Activated naive CD4-positive, alpha-beta T cell treated with anti-CD3 and anti-CD28 coated beads, Interleukin-2, amount 50 U/mL, for 24 hours (primary cell): ENCODE data around the gene MSMB.
"Not testable (repeated sequence)": the region's sequence is repeated elsewhere in the genome, so short reads cannot be mapped to it uniquely, and the experiment has no call there.

Source experiments
- H3K27ac Mint-ChIP-seq: one replicate; pipeline ENCODE4 v1.8.0; 2021; ENCODE audit warnings: mild to moderate bottlenecking, mixed read lengths
- H3K27me3 Mint-ChIP-seq: one replicate; pipeline ENCODE4 v1.8.0; 2021; ENCODE audit warnings: mixed read lengths
- H3K36me3 Mint-ChIP-seq: one replicate; pipeline ENCODE4 v1.8.0; 2021; ENCODE audit warnings: mixed read lengths
- H3K4me1 Mint-ChIP-seq: one replicate; pipeline ENCODE4 v1.8.0; 2021; ENCODE audit warnings: mixed read lengths
- H3K4me3 Mint-ChIP-seq: one replicate; pipeline ENCODE4 v1.8.0; 2021; ENCODE audit warnings: mild to moderate bottlenecking, mixed read lengths
- H3K9me3 Mint-ChIP-seq: one replicate; pipeline ENCODE4 v1.8.0; 2021; ENCODE audit warnings: mixed read lengths

MSMB gene

GRCh38 chr10:46077141-46077554 is 31.1 kb upstream of the MSMB start:
- Mint-ChIP-seq H3K36me3 (no peaks in the 10 kb centered on the region), H3K9me3 (no peaks in the 10 kb centered on the region), H3K27me3 (no peaks in the 10 kb centered on the region), H3K27ac (peak overlapping the region; percentile 17), H3K4me3 (peak overlapping the region; percentile 4), H3K4me1 (peaks cover 19% of the 10 kb centered on the region)

DNA sequence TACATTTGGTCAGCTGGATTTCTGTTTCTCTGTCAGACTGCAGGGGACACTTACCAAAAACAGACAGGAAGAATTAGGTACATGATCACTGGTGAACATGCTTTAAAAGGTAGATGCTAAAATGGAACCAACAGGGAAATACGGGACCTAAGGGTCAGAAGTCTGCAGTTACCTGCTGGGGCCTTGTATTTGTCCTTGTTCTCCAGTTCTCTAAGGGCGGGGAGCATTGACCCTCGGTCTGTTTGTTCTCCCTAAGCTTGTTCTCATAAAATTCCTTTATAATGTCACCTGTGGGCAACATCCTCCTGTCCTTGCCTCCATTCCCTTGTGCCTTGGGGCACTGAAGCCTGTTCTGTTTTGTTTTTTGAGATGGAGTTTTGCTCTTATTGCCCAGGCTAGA is 29.8 kb upstream of the MSMB start:
- H3K27me3 Mint-ChIP-seq, result no peaks in the 10 kb centered on the region
- H3K27ac Mint-ChIP-seq, result no peak overlapping the region
- H3K4me3 Mint-ChIP-seq, result no peak overlapping the region
- no peaks in the 10 kb centered on the region for H3K9me3 Mint-ChIP-seq
- H3K4me1 Mint-ChIP-seq, result peaks cover 16% of the 10 kb centered on the region
- H3K36me3 Mint-ChIP-seq, result no peaks in the 10 kb centered on the region

GRCh38 chr10:46074196-46074946 is 28.3 kb upstream of the MSMB start:
- H3K27me3 Mint-ChIP-seq, result no peaks in the 10 kb centered on the region
- H3K36me3 Mint-ChIP-seq, result no peaks in the 10 kb centered on the region
- H3K27ac Mint-ChIP-seq, result no peak overlapping the region
- no peaks in the 10 kb centered on the region for H3K9me3 Mint-ChIP-seq
- H3K4me3 Mint-ChIP-seq, result no peak overlapping the region
- H3K4me1 Mint-ChIP-seq, result peaks cover 22% of the 10 kb centered on the region

DNA sequence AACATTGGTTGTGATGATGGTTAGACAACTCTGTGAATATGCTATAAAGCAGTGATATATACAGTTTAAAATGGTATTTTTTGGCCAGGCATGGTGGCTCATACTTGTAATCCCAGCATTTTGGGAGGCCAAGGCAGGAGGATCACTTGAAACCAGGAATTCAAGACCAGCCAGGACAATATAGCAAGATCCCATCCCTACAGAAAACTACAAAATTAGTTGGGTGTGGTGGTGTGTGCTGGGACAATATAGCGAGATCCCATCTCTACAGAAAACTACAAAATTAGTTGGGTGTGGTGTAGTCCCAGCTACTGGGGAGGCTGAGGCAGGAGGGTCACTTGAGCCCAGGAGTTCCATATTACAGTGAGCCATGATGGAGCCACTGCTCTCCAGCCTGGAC is 27.5 kb upstream of the MSMB start:
- no peak overlapping the region for H3K27ac Mint-ChIP-seq
- peaks cover 26% of the 10 kb centered on the region for H3K4me1 Mint-ChIP-seq
- H3K36me3 Mint-ChIP-seq, result no peaks in the 10 kb centered on the region
- H3K9me3 Mint-ChIP-seq, result no peaks in the 10 kb centered on the region
- H3K4me3 Mint-ChIP-seq, result no peak overlapping the region
- H3K27me3 Mint-ChIP-seq, result no peaks in the 10 kb centered on the region

- peaks cover 10% of the 10 kb centered on the region for H3K4me1 Mint-ChIP-seq
- H3K9me3 Mint-ChIP-seq, result no peaks in the 10 kb centered on the region
- no peak overlapping the region for H3K27ac Mint-ChIP-seq
- H3K4me3 Mint-ChIP-seq, result no peak overlapping the region
- H3K27me3 Mint-ChIP-seq, result no peaks in the 10 kb centered on the region
- no peaks in the 10 kb centered on the region for H3K36me3 Mint-ChIP-seq
Measured at GRCh38 chr10:46070749-46071148, 24.7 kb upstream of the MSMB start.

DNA sequence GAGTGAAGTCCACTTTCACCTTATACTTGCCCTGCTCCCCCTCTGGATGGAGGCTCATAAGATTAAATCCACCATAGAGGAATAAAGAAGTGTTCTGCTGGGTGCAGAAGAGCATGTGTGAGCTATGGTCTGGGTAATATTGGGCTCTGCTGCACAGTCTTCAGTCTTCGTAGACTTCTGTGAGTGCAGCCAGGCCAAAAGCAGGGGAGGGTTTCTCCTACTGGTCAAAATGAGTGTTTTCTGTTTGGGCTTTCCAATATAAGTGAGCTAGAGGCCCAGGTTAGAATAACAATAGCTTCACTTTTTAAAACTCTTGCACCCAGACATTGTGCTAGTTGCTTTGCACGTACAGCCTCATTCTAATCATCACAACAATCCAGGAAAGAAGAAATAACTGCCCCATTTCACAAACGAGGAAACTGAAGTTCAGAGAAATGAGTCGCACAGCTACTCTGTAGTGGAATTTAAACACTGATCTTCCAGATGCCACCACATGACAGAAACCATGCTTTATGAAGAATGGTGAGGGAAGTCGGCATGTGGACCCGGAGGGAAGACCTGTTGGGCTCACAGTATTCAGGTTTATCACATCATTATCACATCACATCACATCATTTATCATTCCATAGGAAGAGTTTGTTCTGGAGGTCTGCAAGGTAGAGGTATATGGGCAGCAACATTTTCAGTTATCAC is 23.8 kb upstream of the MSMB start:
- Mint-ChIP-seq H3K27ac (no peak overlapping the region), H3K27me3 (no peaks in the 10 kb centered on the region), H3K36me3 (no peaks in the 10 kb centered on the region), H3K4me1 (peaks cover 10% of the 10 kb centered on the region), H3K4me3 (no peak overlapping the region), H3K9me3 (no peaks in the 10 kb centered on the region)

DNA sequence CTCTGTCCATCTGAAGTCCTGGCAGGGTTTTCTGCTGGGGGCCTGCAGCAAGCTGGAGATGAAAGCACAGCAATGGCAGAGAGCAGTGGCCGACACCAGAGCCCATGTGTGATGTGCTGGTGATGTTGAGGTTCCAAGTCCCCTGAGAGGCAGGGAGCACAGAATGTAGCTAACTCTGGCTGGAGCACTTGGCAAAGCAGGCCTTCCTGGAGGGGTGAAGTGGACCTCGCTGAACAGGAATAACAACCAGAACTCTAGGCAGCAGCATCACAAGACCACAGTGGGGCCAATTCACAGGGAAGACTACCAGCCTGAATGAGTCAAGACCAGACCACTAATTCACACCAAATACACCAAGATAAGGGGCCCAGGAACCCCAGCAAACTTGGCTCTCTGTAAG is 22.8 kb upstream of the MSMB start:
- Mint-ChIP-seq H3K9me3 (no peaks in the 10 kb centered on the region), H3K27ac (no peak overlapping the region), H3K4me1 (peaks cover 10% of the 10 kb centered on the region), H3K4me3 (no peak overlapping the region), H3K27me3 (no peaks in the 10 kb centered on the region), H3K36me3 (no peaks in the 10 kb centered on the region)

DNA sequence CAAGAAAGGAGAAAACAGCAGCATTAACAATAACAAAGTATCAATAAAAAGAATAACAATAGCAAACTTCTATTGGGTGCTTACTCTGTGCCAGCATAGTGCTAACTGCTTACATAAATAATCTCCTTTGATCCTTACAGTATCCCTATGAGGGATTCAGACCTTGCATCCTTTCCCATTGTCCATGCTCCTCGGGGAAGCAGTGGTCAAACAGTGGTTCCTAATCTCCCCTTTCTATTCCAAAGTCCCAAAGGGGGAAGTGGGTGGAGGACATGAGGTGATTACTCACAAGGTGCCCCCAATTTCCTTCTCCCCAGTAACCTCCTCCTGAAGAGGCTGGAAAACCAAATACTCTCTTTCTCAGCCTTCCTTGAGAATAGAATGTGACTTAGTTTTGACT is 22.0 kb upstream of the MSMB start:
- no peaks in the 10 kb centered on the region for H3K9me3 Mint-ChIP-seq
- H3K36me3 Mint-ChIP-seq, result no peaks in the 10 kb centered on the region
- no peak overlapping the region for H3K4me3 Mint-ChIP-seq
- no peaks in the 10 kb centered on the region for H3K27me3 Mint-ChIP-seq
- H3K27ac Mint-ChIP-seq, result no peak overlapping the region
- peaks cover 10% of the 10 kb centered on the region for H3K4me1 Mint-ChIP-seq

GRCh38 chr10:46064269-46064817 is 18.3 kb upstream of the MSMB start:
- Mint-ChIP-seq H3K36me3 (no peaks in the 10 kb centered on the region), H3K4me3 (no peak overlapping the region), H3K9me3 (no peaks in the 10 kb centered on the region), H3K27me3 (no peaks in the 10 kb centered on the region), H3K27ac (no peak overlapping the region), H3K4me1 (peaks cover 3% of the 10 kb centered on the region)

- no peak overlapping the region for H3K4me3 Mint-ChIP-seq
- H3K36me3 Mint-ChIP-seq, result no peaks in the 10 kb centered on the region
- no peaks in the 10 kb centered on the region for H3K27me3 Mint-ChIP-seq
- H3K4me1 Mint-ChIP-seq, result no peaks in the 10 kb centered on the region
- no peak overlapping the region for H3K27ac Mint-ChIP-seq
- no peaks in the 10 kb centered on the region for H3K9me3 Mint-ChIP-seq
Measured at GRCh38 chr10:46062723-46063428, 16.8 kb upstream of the MSMB start.

- Mint-ChIP-seq H3K36me3 (peaks cover 2% of the 10 kb centered on the region), H3K4me1 (no peaks in the 10 kb centered on the region), H3K9me3 (no peaks in the 10 kb centered on the region), H3K4me3 (no peak overlapping the region), H3K27ac (no peak overlapping the region), H3K27me3 (no peaks in the 10 kb centered on the region)
Measured at GRCh38 chr10:46060706-46061105, 14.6 kb upstream of the MSMB start.

DNA sequence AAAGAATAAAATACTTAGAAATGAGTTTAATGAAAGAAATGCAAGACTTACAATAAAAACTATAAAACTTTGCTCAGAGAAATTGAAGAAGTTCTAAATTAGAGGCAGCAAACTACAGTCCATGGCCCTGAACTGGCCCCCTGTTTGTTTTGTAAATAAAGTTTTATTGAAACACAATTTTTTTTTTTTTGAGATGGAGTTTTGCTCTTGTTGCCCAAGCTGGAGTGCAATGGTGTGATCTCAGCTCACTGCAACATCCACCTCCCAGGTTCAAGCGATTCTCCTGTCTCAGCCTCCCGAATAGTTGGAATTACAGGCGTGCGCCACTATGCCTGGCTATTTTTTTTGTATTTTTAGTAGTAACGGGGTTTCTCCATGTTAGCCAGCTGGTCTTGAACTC is 11.9 kb upstream of the MSMB start:
- H3K4me1 Mint-ChIP-seq, H3K27ac Mint-ChIP-seq, H3K36me3 Mint-ChIP-seq, H3K9me3 Mint-ChIP-seq, H3K27me3 Mint-ChIP-seq, H3K4me3 Mint-ChIP-seq: not testable (repeated sequence)

- H3K27me3 Mint-ChIP-seq, result no peaks in the 10 kb centered on the region
- H3K4me3 Mint-ChIP-seq, result no peak overlapping the region
- H3K4me1 Mint-ChIP-seq, result no peaks in the 10 kb centered on the region
Measured at GRCh38 chr10:46057038-46057437, 11.0 kb upstream of the MSMB start.

GRCh38 chr10:46055771-46056170 is 9.7 kb upstream of the MSMB start:
- H3K27ac Mint-ChIP-seq, result no peak overlapping the region

More at GRCh38 chr10:46057038-46057437, 11.0 kb upstream of the MSMB start:
- H3K36me3 Mint-ChIP-seq, result peaks cover 2% of the 10 kb centered on the region
- no peaks in the 10 kb centered on the region for H3K9me3 Mint-ChIP-seq
- no peak overlapping the region for H3K27ac Mint-ChIP-seq

GRCh38 chr10:46053534-46054434 is 7.7 kb upstream of the MSMB start:
- Mint-ChIP-seq H3K27me3 (no peaks in the 10 kb centered on the region), H3K36me3 (peaks cover 2% of the 10 kb centered on the region), H3K27ac (no peak overlapping the region), H3K4me3 (no peak overlapping the region), H3K4me1 (no peaks in the 10 kb centered on the region), H3K9me3 (no peaks in the 10 kb centered on the region)

More at GRCh38 chr10:46055771-46056170, 9.7 kb upstream of the MSMB start:
- no peak overlapping the region for H3K4me3 Mint-ChIP-seq
- peaks cover 2% of the 10 kb centered on the region for H3K36me3 Mint-ChIP-seq
- H3K4me1 Mint-ChIP-seq, result no peaks in the 10 kb centered on the region
- H3K27me3 Mint-ChIP-seq, result no peaks in the 10 kb centered on the region
- H3K9me3 Mint-ChIP-seq, result no peaks in the 10 kb centered on the region
